SU-DHL-6 (cell line): ENCODE results near the gene DLG1.

Experiments used
- EZH2phosphoT487 ChIP-seq: fragments of 200-600 bp; sonication (generic), shearing (Covaris generic); conservative IDR thresholded peaks from 2 replicates; pipeline ENCODE4 v1.6.1; 2018; ENCODE audit warnings: mild to moderate bottlenecking, antibody characterized with exemption, low read length, moderate library complexity, mixed read lengths
- TF ChIP-seq, protein P1 (sequence below): fragments of 200-600 bp; sonication (generic); IDR thresholded peaks from one replicate; pipeline ENCODE4 v1.5.1; 2017; ENCODE audit warnings: antibody characterized with exemption, mild to moderate bottlenecking, low read length, moderate library complexity; ENCODE audit not compliant: insufficient read depth, poor library complexity, severe bottlenecking

DNA sequence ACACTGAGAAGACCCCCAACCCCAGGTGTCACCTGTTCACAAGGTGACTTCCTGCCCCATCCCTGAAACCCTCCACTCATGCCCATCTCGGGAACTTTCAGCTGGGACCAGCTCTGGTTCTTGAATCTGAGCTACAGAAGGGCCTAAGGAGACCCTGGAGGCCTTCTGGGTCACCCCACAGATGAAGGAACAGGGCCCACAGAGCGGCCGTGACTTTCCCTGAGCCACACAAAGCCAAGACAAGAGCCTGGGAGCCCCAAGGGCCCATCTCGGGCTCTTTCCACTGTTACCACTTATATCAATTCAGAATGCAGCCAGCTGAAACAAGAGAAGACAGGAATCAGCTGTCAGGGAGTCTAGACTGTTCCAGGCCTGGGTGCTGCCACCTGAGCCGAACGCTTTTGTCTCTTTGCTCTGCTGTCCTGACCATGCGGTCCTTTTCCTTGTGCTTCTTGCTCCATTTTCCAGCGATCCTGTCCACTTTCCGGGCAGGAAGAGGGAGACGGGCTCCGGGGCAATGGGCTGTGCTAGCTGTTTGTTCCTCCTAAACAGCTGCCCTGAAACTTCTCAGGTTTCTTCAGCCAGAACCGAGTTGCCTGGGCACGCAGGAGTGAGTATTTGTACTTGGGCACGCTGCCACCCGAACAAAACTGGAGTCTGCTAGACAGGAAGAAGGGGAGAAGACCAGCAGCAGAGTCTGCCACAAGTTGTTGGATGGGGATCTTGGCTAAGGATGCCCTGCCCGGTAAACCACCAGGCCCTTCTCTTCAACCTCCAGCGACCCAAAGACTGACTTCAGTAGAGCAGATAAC is 301.8 kb downstream of the DLG1 start:
- TF ChIP-seq, protein P1, sequence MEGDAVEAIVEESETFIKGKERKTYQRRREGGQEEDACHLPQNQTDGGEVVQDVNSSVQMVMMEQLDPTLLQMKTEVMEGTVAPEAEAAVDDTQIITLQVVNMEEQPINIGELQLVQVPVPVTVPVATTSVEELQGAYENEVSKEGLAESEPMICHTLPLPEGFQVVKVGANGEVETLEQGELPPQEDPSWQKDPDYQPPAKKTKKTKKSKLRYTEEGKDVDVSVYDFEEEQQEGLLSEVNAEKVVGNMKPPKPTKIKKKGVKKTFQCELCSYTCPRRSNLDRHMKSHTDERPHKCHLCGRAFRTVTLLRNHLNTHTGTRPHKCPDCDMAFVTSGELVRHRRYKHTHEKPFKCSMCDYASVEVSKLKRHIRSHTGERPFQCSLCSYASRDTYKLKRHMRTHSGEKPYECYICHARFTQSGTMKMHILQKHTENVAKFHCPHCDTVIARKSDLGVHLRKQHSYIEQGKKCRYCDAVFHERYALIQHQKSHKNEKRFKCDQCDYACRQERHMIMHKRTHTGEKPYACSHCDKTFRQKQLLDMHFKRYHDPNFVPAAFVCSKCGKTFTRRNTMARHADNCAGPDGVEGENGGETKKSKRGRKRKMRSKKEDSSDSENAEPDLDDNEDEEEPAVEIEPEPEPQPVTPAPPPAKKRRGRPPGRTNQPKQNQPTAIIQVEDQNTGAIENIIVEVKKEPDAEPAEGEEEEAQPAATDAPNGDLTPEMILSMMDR, result no peak
- no peak for TF ChIP-seq EZH2phosphoT487
